HEK293T (cell line): ENCODE results near the gene ITFG1.

ENCODE experiments used
- ELF4 ChIP-seq: fragments of 450-650 bp; IDR thresholded peaks from 2 replicates; pipeline ENCODE4 v1.6.1; 2017; ENCODE audit warnings: antibody characterized with exemption
- FOXK2 ChIP-seq: fragments of 450-650 bp; IDR thresholded peaks from 2 replicates; pipeline ENCODE4 v1.6.1; 2016; ENCODE audit warnings: mild to moderate bottlenecking
- FOXM1 ChIP-seq: fragments of 450-650 bp; IDR thresholded peaks from 2 replicates; pipeline ENCODE4 v1.6.1; 2017; ENCODE audit warnings: mild to moderate bottlenecking, borderline replicate concordance
- HDGF ChIP-seq: fragments of 450-650 bp; IDR thresholded peaks from 2 replicates; pipeline ENCODE4 v1.6.1; 2017; ENCODE audit warnings: antibody characterized with exemption, borderline replicate concordance
- L3MBTL2 ChIP-seq: fragments of 450-650 bp; conservative IDR thresholded peaks from 2 replicates; pipeline ENCODE4 v1.6.1; 2016; ENCODE audit warnings: mild to moderate bottlenecking
- NFRKB ChIP-seq: fragments of 450-650 bp; IDR thresholded peaks from 2 replicates; pipeline ENCODE4 v1.6.1; 2016; ENCODE audit warnings: mild to moderate bottlenecking, moderate library complexity
- SUZ12 ChIP-seq: fragments of 450-650 bp; IDR thresholded peaks from 2 replicates; pipeline ENCODE4 v1.6.1; 2016; ENCODE audit warnings: mild to moderate bottlenecking
- TARDBP ChIP-seq: fragments of 450-650 bp; IDR thresholded peaks from 2 replicates; pipeline ENCODE4 v1.6.1; 2016
- ZNF384 ChIP-seq: fragments of 450-650 bp; IDR thresholded peaks from 2 replicates; pipeline ENCODE4 v1.6.1; 2016

DNA sequence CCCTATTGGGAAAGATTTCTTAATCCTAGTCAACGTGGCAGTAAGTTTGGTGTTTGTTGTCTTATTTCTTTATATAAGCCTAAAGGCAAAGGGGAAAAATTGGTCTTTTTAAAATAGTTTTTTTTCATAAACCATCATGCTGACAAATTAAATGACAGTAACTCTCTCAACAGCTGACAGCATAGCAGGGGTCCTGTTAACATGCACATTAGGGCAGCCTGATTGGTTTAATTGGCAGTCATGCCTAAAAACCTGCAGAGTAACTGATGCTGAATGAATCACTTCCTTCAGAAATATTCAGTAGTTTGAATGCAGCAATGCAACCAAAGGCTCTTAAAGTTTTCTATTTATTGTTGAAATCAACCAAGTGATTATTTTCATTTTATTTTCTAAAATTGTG, 85.4 kb downstream of the ITFG1 start:
- TF ChIP-seq SUZ12: no peak
- no peak for TF ChIP-seq TARDBP
- no peak for TF ChIP-seq FOXK2
- no peak for TF ChIP-seq L3MBTL2
- no peak for TF ChIP-seq FOXM1
- TF ChIP-seq HDGF: no peak
- no peak for TF ChIP-seq ELF4
- no peak for TF ChIP-seq ZNF384
- no peak for TF ChIP-seq NFRKB
